ENCODE data around the gene HOMER3.

HOMER3 gene

DNA sequence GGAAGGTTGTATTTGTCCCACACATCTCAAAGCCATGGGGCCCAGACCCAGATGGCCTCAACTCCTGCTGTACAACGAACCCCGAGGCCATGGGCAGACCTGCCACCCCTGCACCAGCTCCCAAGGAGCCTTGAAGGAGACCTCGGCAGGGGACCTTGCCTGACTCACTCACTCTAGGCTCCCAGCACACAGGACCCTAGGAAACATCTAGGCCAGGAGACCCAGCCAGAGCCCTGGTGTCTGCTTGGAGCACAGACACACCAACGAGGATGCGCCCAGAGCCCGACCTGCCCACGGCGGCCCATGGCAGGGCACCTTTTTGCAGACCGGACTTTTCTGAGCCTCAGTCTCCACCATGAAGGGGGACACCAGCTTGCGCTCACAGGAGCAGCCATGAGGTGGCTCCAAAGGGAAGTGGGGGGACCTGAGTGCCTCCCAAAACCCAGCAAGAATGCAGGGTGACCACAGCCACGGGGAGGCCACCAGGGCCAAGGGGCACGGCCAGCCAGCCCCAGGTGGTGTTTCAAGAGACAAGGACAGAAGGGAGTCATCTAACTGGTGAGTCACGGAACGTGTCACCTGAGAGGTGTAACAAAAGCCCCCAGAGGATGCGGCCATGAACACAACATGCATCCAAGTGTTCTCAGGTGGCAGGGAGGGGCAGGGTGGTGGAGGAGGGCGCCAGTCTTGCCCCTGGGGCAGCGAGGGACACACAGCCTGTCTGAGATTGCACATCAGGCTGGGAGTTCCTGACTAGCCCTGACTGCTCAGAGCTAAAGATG, 40.1 kb downstream of the HOMER3 start:
- no peak for DNase-seq (ENCODE audit: low spot score)

DNA sequence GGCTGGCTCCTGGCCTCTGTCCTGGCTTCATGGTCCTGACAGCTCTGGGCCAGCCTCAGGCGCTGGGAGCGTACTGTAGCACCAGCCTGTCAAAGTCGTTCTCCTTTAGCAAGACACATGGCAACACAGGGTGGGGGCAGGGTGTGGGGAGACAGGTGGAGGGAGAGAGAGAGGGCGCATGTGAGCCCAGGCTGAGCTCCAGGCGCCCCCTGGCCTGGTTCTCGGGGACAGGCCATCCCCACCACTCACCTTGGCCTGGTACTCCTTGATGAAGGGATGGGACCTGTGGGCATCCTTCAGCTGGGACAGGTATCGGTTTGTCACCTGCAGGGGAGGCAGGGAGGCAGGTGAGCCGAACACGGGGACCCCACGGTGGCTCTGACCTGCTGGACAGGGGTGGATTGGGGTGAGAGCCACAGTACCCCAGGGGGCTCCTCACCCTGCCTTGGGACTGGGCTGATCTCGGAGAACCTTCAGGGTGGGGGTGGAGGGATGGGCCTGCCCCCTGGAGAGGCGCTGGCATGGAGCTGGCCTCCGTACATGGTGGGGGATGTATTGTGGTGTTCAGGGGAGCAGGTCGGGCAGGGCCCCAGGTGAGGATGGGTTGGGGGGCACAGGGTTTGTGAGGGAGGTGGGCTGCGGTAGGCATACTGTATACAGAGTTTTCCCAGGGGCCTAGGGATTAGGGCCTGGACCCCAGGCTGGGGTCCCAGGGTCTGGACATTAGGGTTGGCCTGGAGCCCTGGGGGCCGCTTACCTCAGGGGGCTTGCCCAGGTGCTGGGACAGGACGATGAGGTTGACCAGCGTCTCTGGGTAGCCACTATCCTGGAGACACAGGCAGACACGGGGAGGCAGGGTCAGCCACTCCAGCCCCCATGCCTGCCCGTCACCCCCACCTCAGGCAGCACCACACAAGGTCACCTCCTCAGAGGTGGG, 41.1 kb downstream of the HOMER3 start:
- no peak for DNase-seq (ENCODE audit: low spot score)

DNA sequence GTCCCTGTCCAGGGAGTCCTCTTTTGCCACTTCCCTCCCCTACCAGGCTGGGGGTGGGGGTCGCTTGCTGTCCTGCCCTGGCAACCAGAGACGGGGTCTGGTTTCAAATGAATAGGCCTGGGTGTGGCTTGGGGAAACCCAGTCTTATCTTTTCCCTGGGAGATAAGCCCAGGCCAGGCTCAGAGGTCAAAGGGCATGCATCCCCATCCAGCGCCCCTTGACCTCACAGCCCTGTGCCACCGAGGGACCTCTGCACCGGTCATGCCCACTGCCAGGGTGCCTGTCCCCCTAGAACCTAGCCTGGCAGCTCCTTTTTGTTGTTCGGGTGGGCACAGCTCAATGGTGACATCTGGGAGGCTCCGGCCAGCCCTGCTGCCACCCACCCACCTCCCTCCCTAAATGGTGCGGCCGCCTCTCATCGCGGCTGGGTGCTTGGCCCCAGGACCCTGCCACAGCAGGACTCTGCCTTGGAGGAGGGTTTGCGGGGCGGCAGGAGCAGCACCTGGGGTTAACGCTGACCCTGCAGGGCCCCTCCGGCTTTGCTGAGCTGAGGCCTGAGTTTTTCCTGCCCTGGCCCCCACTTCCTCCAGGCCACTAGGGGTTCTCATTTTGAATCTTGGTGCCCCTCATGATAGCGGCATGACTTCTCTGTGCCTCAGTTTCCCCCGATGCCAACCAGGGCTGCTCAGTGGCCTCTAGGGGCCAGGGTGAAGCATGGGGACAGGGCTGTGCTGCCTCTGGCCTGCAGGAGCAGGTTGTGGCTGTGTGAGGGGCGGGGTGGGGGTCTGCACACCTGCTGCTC, 42.2 kb downstream of the HOMER3 start:
- no peak for DNase-seq (ENCODE audit: low spot score)

DNA sequence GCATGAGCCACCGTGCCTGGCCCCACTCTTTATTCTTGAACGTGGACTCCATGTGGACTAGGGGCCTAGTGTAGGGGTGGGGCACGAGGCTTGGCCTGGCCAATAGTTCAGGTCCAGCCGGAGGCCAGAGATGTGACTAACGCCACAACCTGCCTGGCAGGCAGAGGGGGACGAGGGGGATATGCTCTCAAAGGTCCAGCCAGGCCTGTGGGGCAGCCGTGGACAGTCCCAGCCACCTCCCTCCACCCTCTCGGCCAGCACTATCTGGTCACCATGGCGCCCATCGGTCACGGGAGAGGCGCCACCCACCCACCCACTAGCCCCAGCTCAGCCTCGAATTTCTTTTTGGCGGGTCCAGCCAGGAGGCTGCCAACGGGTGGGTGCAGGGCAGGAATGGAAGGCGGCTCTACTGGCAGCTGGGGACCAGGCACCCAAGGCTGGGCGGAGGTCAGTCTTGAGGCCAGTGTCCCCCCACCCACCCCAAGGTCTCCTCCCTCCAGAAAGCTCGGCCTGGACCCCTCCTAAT, 42.9 kb downstream of the HOMER3 start:
- DNase-seq (ENCODE audit: low spot score) = no peak

DNA sequence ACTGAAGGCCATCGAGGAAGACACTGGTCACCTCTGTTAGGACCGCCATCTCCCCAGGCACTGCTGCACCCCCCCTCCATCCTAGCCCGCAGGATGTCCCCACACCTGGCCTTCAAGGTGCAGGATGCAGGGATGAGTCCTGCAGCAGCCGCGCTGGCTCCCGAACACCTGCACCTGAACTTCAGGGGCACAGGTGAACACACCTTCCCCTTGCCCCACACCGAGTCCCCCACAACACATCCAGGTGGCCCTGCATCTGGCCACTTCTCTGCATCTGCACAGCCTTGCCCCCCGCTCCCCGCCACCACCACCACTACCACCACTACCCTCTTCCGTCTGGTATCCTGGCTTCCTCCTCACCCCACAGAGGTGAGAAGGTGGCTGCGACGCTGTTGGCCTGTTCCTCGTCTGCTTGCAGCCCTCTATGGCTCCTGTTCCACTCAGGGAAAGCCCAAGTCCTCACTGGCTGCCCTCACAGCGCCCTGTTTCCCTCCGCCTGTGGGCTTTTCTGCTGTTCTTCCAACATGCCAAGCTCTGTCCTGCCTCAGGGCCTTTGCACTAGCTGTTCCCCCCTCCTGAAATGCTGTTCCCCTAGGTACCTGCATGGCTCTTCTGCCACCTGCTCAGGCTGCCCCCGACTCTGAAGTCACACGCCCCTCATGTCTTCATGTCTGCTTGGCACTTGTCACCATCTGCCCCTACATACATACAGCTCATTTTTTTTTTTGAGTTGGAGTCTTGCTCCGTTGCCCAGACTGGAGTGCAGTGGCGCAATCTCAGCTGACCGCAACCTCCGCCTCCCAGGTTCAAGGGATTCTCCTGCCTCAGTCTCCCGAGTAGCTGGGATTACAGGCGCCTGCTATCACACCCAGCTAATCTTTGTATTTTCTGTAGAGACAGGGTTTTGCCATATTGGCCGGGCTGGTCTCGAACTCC, 43.7 kb downstream of the HOMER3 start:
- no peak for DNase-seq (ENCODE audit: low spot score)

DNA sequence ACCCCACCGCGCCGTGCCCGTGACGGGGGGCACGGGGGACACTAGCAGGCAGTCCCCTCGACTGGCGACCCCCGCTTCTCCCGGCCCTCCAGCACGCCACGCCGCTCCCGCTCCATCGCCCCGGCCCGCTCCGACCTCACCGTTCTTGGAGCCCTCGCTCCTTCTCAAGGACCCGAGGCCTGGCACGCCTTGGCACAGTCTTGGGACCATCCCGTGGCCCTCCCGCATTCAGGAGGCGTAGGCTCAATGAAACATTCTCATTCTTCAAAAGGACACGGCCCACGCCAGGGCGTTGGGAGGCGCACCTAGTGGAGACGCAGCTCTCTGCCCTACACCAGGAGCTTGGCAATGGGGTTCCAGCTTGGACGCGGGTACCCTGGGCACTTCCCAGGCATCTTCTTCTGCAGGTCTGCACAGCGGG, 44.6 kb downstream of the HOMER3 start:
- peak; percentile 45 for DNase-seq (ENCODE audit: low spot score)

DNA sequence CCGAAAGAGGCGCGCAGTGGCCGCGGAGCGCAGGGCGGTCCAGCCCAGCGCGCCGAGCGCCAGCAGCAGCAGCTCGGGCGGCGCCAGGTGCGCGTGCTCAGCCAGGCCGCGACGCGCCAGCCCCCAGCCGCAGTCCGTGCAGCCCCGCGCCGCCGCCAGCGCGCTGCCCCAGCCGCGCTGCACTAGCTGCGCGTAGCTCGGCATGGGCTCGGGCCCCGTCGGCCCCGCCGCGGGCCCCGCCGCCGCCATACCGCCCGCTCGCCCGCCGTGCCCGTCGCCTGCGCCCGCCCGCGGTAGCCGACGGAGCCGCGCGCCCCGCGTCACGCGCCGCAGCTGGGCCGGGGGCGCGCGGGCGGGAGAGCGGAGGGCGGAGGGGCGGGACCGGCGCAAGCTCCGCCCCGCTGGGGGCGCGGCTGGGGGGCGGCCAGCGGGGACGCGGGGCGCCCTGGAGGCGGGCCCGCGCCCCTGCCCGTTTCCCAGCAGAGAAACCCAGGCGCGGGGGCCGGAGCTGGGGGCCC, 45.1 kb downstream of the HOMER3 start, which contains the start of gene CERS1:
Gene CERS1 (minus strand): TSS at position 335 of the 518 bp plus-strand sequence. CDS start 86 bp downstream, at position 249.
- DNase-seq (ENCODE audit: low spot score) = no peak

DNA sequence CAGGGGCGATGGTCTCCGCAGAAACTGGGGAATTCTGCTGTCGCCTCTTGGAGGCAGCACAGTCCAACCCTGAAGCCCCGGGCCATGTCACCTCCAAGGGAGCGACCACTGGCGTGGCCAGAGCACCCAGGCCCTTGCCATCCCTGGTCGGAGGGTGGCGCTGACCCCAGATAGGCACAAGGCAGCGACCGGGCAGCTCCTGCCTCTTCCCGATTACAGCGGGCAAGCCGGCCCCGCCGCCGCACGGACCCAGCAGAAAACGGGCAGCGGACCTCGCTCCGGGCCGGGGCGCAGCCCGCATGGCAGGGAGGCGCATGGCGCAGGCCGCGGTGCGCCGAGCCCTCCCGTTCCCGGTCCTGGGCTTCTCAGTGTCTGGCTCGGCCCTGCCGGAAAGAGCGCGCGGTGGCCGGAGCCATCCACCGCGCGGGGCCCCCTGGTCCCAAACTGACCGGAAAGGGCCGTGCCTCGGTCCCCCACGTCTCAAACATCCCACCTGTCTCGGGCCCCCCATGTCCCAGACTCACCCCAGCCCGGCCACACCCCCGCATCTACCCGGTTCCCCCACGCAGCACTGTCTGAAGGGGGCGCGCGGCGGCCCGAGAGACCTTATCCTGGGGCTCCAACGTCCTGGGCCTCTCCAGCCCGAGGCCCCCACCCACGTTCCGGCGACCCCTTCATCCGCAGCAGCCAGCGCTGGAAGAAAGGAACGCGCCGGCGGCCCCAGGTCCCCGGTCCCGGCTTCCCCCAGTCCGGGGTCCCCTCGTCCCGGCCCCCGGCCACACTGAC, 45.8 kb downstream of the HOMER3 start:
- DNase-seq (ENCODE audit: low spot score) = peak; percentile 64

DNA sequence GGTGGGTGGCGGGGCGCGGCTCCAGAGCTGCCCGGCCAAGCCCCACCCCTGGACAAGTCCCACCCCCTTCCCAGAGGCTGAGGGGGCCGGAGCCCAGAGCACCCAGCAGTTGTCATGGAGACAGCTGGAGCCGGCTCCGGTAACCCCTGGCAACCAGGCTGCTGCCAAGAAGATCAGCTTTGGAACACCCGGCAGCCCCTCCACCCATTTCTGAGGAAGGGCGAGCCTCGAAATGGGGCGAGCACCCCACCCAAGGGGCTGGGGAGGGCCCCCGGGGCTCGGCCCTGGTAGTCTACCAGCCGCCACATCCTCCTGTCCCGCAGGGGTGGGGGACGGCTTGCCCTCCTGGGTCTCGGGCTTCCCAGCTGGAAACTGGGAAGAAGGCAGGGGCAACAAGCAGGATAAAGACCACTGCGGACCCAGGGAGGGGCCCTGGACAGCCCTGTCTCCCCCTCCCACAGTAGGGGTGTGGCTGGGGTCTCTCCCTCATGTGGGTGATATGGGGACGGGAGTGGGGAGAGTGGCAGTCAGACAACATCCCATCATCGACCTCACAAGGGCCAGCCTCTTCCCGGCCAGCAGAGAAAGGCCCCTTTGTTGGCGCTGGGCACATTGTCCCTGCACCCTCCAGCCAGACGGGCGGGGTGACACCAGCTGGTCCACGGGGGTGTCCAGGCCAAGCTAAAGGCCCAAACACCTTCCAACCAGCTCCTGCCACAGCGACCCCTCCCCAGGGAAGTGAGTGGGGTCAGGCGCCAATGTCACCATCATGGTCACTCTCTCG, 46.6 kb downstream of the HOMER3 start:
- peak; percentile 38 for DNase-seq (ENCODE audit: low spot score)

DNA sequence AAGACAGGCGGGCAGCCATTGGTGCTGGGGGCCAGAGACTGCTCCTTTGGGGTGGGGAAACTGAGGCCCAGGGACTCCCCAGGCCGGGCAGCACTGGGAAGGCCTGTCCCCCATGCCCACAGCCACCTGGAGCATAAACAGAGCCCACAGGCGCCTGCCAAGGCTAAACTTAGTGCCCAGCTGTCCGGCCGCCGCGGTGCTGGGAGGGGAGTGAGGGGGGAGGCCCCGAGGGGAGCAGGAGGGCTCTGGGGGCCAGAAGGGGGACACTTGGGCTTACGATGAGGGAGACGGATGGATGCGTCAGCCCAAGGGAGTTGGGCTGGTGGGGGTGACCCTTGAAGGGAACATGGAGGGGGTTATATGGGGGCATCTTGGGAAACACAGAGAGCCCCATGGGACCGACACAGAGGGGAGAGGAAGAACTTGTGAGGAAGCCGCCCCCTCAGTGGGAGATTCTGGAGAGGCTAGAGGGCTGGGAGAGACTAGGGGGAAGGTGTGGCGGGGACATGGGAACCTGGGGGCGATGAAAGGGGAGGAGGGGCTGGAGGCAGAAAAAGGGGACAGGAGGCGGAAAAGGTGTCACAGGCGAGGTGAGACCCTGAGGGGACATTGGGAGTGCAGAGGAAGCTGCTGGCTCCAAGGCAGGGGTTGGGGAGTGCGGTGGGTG, 47.3 kb downstream of the HOMER3 start:
- no peak for DNase-seq (ENCODE audit: low spot score)

DNA sequence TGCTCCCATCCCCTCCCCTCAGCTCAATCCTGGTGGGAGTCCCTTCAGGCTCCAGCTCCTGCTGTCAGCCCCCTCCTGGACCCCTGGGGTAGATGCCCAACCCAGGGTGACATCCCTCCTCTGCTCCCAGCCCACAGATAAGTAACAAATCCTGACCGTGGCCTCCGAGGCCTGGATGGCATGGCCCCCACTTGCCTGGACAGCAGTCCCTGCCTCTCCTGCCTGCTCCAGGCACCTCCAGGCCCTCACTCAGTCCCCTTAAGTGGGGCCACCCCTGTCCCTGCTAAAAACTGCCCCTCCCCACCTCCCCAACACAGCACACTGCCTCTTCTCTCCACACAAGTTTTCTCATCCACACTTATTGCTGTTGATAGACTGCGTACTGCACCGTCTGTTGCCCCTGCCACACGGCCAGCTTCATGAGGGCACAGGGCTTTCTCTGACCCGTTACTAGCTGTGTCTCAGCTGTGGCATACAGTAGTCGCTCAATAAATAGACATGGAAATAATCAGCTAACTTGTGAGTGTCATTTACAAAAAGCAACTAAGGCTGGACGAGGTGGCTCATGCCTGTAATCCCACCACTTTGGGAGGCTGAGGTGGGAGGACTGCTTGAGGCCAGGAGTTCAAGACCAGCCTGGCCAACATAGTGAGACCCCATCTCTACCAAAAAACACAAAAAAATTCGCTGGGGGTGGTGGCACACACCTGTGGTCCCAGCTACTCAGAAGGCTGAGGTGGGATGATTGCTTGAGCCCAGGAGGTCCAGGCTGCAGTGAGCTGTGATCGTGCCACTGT, 50.9 kb downstream of the HOMER3 start:
- DNase-seq (ENCODE audit: low spot score) = no peak

DNA sequence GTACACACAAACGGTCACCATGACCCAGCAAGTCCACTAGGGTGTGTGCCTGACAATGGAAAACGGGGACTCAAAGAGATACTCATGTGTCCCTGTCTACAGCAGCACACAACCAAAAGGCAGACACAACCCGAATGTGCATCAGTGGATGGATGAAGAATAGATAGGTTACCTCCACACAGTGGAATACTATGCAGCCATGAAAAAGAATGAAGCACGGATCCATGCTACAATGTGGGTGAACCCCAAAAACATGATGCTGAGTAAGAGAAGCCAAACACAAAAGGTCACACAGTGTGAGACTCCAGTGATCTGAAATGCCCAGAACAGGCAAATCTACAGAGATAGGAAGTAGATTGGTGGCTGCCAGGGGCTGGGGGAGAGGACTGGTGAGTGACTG, 54.0 kb downstream of the HOMER3 start:
- no peak for DNase-seq (ENCODE audit: low spot score)

DNA sequence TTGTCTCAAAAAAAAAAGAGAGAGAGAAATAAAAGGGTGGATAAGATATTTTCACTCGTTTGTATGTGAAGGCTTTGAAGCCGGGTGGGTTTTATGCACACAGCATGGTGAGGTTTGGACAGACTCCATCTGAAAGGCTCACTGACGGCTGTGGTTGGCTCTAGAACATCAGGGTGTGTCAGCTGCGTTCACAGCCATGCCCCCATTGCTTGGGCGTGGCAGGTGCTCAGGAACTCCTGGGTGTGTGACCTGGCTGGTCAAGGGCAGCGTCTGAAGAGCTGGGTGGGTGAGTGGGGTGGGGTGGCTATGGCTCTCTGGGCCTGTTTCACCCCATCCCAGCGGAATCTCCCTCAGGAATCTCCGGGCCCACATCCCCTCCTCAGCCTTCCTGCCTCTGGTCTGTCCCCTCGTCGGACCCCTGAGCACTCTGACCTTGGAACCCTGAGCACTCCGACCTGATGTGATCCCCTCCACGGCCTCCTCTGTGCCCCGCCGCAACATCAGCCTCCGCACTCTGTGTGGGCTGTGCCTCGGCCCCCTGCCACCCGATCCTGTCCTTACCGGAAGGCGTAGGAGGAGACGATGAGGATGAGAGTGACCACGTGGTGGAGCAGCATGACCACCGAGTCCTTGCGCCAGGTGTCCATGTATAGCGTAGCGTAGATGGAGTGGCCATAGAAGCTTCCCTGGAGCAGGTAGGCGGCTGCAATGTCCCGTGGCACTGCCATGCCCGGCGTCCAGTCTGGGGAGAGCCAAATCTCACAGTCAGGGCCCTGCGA, 57.3 kb downstream of the HOMER3 start:
- no peak for DNase-seq (ENCODE audit: low spot score)

DNA sequence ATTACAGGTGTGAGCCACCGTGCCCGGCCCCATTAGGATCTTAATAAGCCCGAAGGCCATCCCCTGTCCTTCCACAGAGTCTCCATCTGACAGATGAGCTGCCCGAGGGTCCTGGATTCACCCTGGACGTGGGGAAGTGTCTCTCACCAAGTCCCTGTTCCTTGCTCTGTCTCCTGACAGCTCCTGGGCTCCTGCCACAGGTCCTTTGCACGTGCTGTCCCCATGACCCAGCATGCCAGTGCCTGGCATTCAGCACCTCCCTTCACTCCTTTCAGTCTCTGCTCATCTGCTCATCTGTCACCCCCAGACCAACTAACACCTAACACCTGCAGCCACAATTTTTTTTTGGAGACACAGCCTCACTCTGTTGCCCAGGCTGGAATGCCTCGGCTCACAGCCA, 59.5 kb downstream of the HOMER3 start:
- DNase-seq (ENCODE audit: low spot score) = no peak

DNA sequence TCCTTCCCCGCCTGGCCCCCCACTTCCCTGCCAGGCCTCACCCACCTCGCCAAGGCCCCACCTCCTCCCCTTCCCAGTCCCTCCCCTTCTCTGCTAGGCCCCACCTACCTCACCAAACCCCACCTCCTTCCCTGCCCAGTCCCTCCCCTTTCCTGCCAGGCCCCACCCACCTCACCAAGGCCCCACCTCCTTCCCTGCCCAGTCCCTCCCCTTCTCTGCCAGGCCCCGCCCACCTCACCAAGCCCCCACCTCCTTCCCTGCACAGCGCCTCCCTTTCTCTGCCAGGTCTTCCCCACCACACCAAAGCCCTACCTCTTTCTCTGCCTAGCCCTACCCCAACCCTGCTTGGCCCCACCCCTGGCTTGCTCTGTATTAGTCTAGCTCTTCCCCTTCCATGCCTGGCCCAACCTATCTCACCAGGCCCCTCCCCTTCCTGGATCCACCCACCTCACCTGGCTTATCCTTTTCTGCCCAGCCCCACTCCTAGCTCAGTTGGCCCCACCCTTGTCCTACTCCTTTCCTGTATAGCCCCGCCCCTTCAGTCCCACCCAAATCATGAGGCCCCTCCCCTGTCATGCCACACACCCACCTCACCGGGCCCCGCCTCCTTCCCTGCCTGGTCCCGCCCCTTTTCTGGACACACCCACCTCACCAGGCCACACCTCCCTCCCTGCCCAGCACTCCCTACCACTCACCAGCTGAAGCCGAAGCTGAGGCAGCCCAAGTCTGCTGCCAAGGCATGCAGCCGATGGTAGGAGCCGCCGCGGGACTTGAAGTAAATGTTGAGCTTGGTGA, 61.2 kb downstream of the HOMER3 start:
- no peak for DNase-seq (ENCODE audit: low spot score)
